Thymus (tissue), 11 donors: ENCODE results near the gene MMP7. TPM values are rescaled to one million over a fixed set of nuclear protein-coding genes. Genes with fewer than 3 reads are reported as not detected.

ENCODE experiments used
- DNase-seq, 9 donors: peaks; one replicate each; pipeline ENCODE4 v3.0.0-alpha.2; 2013; ENCODE audit warnings: low spot score in 9 of 9, low read depth in 6 of 9, missing footprints in 1 of 9
- H3K27ac ChIP-seq, 2 donors: one replicate each; pipeline ENCODE4 v1.5.1; 2013; ENCODE audit warnings: control low read depth in 1 of 2, low read depth in 1 of 2, low read length in 1 of 2, mild to moderate bottlenecking in 1 of 2, moderate library complexity in 1 of 2
- H3K27me3 ChIP-seq, 2 donors: one replicate each; pipeline ENCODE4 v1.5.1; 2013; ENCODE audit warnings: low read length in 1 of 2; ENCODE audit not compliant: control insufficient read depth in 2 of 2, insufficient read depth in 1 of 2
- H3K36me3 ChIP-seq, 2 donors: one replicate each; pipeline ENCODE4 v1.5.1; 2013; ENCODE audit warnings: low read length in 1 of 2, mild to moderate bottlenecking in 1 of 2, moderate library complexity in 1 of 2; ENCODE audit not compliant: control insufficient read depth in 2 of 2, insufficient read depth in 2 of 2
- H3K4me1 ChIP-seq, 2 donors: one replicate each; pipeline ENCODE4 v1.5.1; 2013; ENCODE audit warnings: low read length in 2 of 2; ENCODE audit not compliant: control insufficient read depth in 2 of 2, insufficient read depth in 2 of 2
- H3K4me3 ChIP-seq, 2 donors: one replicate each; pipeline ENCODE4 v1.5.1; 2013; ENCODE audit warnings: low read length in 2 of 2, control low read depth in 1 of 2, mild to moderate bottlenecking in 1 of 2
- H3K9me3 ChIP-seq, 2 donors: one replicate each; pipeline ENCODE4 v1.5.1; 2013; ENCODE audit warnings: low read length in 1 of 2, mild to moderate bottlenecking in 1 of 2; ENCODE audit not compliant: control insufficient read depth in 2 of 2, insufficient read depth in 1 of 2
- WGBS: extraction: QIAGEN DNeasy Blood & Tissue Kit; methylation state at CpG from one replicate; pipeline ENCODE4 v1.1.7; 2013; 5-methylcytosine and 5-hydroxymethylcytosine counted together
- polyA plus RNA-seq: library from polyadenylated mRNA; stranded (reverse); fragments of 200-250 nt; gene quantifications from one replicate; pipeline ENCODE4 v1.2.3, GENCODE V29; 2013
- total RNA-seq: library from RNA; stranded (reverse); fragments of 120-200 nt; gene quantifications from one replicate; pipeline ENCODE4 v1.2.4, GENCODE V29; 2013
- donor health status: healthy.

MMP7 gene
- total and polyA plus RNA-seq, 2 donors = 3.3 to 35.2 TPM

DNA sequence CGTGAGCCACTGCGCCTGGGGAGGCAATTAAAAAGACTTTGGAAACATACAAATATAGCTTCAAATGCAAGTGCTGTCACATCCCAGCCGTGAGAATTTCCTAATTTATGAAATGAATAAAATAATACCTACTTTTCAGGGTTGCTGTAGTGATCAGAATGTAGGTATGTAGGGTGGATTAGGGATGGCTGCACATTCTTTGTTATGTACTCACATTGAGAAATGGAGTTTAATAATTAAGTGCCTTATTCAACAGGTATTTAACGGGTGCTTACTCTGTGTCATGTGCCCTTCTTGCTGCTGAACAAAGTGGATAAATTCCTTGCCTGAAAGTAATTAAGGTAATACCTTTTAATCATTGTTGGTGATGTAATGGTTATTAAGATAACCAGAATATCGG is 37.0 kb downstream of the MMP7 start:
- Histone ChIP-seq H3K9me3 (no peaks in the 10 kb centered on the region), H3K36me3 (no peaks in the 10 kb centered on the region), H3K27me3 (no peaks in the 10 kb centered on the region), H3K4me3 (no peak overlapping the region), H3K4me1 (no peaks in the 10 kb centered on the region), H3K27ac (no peak overlapping the region)
- no peak for DNase-seq
- 87% methylated on average over 5 of the region's 5 CpGs for WGBS

- no peak for DNase-seq
- H3K4me1 ChIP-seq = peaks cover under 1 to 4% of the 10 kb centered on the region in 2 donors
- H3K27me3 ChIP-seq = no peaks in the 10 kb centered on the region
- H3K27ac ChIP-seq = no peak overlapping the region
- no peak overlapping the region for H3K4me3 ChIP-seq
- no peaks in the 10 kb centered on the region for H3K9me3 ChIP-seq
- 98% methylated on average over 2 of the region's 2 CpGs for WGBS
- H3K36me3 ChIP-seq = no peaks in the 10 kb centered on the region
Measured at GRCh38 chr11:102491969-102492368, 38.6 kb downstream of the MMP7 start.

DNA sequence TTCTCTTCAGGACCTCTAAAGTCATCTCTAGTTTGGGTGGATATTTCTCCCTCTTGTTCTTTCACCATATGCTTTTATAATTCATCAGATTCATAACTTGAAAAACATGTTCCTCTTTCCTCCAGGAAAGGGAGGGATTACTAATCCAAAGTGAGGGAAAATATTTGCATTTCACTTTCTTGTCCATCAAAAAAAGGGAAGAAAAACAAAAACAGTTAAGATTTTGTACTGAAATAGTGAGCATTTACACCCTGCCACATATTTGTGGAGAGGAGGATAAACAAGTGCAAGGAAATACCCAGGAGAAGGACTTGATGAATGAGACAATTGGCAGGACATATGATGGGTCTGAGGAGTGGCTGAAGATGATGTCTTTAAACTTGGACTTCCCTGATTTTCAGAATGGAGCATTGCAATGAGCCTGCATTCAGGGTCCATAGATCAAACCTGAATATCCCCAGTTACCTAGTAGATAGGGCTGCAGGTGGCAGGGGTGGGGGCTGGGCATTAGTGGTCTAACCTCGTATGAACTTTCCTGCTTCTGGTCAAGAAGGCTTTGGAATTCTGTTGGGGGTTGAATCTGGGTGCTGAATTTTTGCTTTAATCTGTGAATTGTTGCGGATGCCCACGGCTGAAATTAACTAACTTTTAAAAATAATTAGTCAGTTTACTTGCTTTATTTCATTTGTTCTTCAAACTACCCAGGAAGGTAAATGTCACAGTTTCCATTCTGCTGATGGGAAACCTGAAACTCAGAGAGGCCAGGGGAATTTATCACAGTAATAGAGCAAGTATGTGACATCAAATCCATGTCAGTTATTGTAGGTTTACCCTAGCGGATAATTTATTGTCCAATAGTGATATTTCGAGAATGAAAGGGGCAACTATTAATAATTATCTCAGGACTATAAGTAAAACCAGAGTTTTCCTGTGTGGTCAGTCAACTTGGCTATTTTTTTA is 41.1 kb downstream of the MMP7 start:
- Histone ChIP-seq H3K9me3 (no peaks in the 10 kb centered on the region), H3K36me3 (no peaks in the 10 kb centered on the region), H3K4me1 (peaks cover 2 to 4% of the 10 kb centered on the region in 2 donors), H3K27ac (no peak overlapping the region), H3K4me3 (no peak overlapping the region), H3K27me3 (no peaks in the 10 kb centered on the region)
- WGBS = 83% methylated on average over 5 of the region's 5 CpGs
- no peak for DNase-seq

DNA sequence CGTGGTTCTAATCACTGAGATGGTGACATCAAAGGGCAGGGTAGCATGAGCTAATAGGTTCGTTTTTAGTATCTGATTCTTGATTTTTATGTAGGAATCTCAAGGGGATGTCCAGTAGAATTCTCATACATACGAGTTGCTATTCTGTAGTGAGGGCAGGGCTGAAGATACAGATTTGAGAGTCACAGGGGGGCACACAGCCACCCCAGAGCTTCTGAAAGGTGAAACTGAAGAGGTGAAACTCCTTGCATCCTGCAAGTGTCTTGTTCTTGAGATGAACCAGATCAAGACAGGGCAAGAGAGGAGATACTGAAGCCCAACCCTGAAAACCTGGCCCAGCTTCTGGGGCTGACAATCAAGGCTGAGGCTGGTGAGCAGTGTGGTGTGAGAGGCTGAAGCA is 42.3 kb downstream of the MMP7 start:
- no peak overlapping the region for H3K27ac ChIP-seq
- H3K4me1 ChIP-seq = peaks cover 2 to 4% of the 10 kb centered on the region in 2 donors
- no peaks in the 10 kb centered on the region for H3K36me3 ChIP-seq
- no peaks in the 10 kb centered on the region for H3K9me3 ChIP-seq
- 95% methylated on average over 3 of the region's 3 CpGs for WGBS
- H3K27me3 ChIP-seq = no peaks in the 10 kb centered on the region
- H3K4me3 ChIP-seq = no peak overlapping the region
- DNase-seq = no peak

DNA sequence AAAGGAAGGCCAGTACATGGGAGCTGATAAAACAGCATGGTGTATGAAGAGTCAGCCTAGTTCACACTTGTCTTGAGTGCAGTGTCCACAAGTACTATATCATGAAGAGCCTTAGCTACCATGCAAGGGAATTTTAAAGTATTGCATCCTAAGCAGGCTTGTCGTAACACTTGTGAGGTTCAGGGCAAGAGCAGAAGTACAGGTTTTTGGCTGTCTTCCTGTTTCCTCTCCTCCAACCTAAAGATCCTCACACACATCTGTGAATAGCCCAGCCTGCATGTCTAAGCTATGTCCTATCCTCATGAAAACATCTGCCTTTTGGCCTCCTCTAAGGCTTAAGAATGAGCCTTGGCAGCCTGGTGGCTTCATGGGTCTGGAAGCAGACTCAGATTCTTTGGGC is 43.3 kb downstream of the MMP7 start:
- DNase-seq = no peak
- Histone ChIP-seq H3K27ac (no peak overlapping the region), H3K4me3 (no peak overlapping the region), H3K36me3 (no peaks in the 10 kb centered on the region), H3K9me3 (no peaks in the 10 kb centered on the region), H3K4me1 (peaks cover 2 to 4% of the 10 kb centered on the region in 2 donors), H3K27me3 (no peaks in the 10 kb centered on the region)
- WGBS = 78% methylated on average over 1 of the region's 1 CpG

DNA sequence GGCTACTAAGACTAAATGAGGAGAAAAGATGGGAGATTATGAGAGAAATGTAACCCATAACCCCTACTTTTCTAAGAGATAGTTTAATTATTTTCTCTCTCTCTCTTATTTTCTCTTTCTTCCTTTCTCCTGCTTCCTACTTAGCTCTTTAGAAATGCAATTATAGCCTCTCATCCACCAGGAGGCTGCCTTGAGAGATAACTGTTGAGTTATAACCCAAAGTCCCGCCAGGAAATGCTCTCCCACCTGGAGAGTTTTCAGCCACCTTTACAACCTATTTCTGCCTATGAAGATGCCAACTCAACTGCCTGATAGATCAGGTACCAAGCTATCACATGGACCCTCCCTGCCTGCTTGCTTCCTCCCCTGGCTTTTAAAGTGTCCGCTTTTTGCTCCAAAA is 44.0 kb downstream of the MMP7 start:
- DNase-seq = no peak
- WGBS = 96% methylated on average over 2 of the region's 2 CpGs
- Histone ChIP-seq H3K4me3 (no peak overlapping the region), H3K27me3 (no peaks in the 10 kb centered on the region), H3K27ac (no peak overlapping the region), H3K9me3 (no peaks in the 10 kb centered on the region), H3K4me1 (peaks cover 2 to 4% of the 10 kb centered on the region in 2 donors), H3K36me3 (no peaks in the 10 kb centered on the region)

GRCh38 chr11:102485095-102485722 is 45.3 kb downstream of the MMP7 start:
- H3K4me3 ChIP-seq = no peak overlapping the region
- no peak for DNase-seq
- H3K36me3 ChIP-seq = no peaks in the 10 kb centered on the region
- no peaks in the 10 kb centered on the region for H3K27me3 ChIP-seq
- no peak overlapping the region for H3K27ac ChIP-seq
- 95% methylated on average over 2 of the region's 2 CpGs for WGBS
- peaks cover 2 to 4% of the 10 kb centered on the region in 2 donors for H3K4me1 ChIP-seq
- H3K9me3 ChIP-seq = no peaks in the 10 kb centered on the region

DNA sequence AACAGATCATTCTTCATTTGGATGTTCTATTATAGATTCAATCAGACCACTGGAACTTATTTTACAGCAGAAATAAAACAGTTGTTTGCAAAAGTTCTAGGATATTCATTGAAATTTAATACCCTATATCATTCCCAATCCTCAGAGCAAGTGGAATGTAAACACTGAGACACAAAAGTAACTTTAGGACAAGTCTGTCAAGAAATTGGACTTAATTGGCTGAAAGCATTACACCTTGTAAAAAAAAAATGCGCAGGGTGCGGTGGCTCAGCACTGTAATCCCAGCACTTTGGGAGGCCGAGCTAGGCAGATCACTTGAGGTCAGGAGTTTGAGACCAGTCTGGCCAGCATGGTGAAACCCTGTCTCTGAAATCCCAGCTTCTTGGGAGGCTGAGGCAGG is 48.1 kb downstream of the MMP7 start:
- WGBS = 61% methylated on average over 3 of the region's 3 CpGs

DNA sequence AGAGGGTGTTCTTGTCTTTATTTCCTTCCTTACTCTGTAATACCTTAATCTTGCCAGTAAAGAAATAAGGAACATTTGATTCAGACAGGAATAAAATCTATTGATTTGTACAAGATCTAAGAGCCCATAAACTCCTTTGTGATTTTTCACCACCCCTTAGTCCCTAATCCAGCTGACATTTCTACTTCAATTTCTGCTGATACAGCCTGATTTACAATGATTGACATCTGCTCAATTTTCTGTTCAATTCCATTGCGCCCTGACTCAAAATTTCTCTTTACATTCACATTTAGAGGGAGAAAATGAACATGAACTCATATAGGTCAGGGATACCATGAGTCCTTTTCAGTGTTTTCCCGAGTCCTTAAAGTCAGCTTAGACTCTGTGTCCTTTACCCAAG is 50.8 kb downstream of the MMP7 start:
- Histone ChIP-seq H3K9me3 (no peaks in the 10 kb centered on the region), H3K4me1 (peaks cover 8 to 9% of the 10 kb centered on the region in 2 donors), H3K36me3 (no peaks in the 10 kb centered on the region), H3K27me3 (no peaks in the 10 kb centered on the region), H3K27ac (no peak overlapping the region), H3K4me3 (no peak overlapping the region)
- no peak for DNase-seq
- WGBS = over 99% methylated on average over 2 of the region's 2 CpGs

More for the DNA sequence above, 48.1 kb downstream of the MMP7 start:
- no peak for DNase-seq
- no peaks in the 10 kb centered on the region for H3K27me3 ChIP-seq
- H3K9me3 ChIP-seq = no peaks in the 10 kb centered on the region
- peaks cover 2 to 3% of the 10 kb centered on the region in 2 donors for H3K4me1 ChIP-seq
- no peaks in the 10 kb centered on the region for H3K36me3 ChIP-seq
- H3K27ac ChIP-seq = no peak overlapping the region
- H3K4me3 ChIP-seq = no peak overlapping the region
